Measurements from ENCODE around the gene ZNF853. TPM values are rescaled to one million over a fixed set of nuclear protein-coding genes. Genes with fewer than 3 reads are reported as not detected.

Gene ZNF853
- total RNA-seq, 2 experiments from 2014 or later = 0.63 to 1.3 TPM

- CTCF ChIA-PET = no interaction called here
Observed at GRCh38 chr7:6644728-6645127, 29.3 kb downstream of the ZNF853 start.

GRCh38 chr7:6646465-6646864 lies 31.1 kb downstream of the ZNF853 start:
- H3K27ac Mint-ChIP-seq = no peak overlapping the region
- H3K4me1 Mint-ChIP-seq = no peaks in the 10 kb centered on the region
- DNase-seq (no peak), ATAC-seq (no peak)
- H3K36me3 Mint-ChIP-seq = peaks cover 81% of the 10 kb centered on the region
- peaks cover 4% of the 10 kb centered on the region for H3K9me3 Mint-ChIP-seq (ENCODE audit: low read depth)
- H3K4me3 Mint-ChIP-seq = no peak overlapping the region
- H3K27me3 Mint-ChIP-seq = no peaks in the 10 kb centered on the region
- CTCF ChIA-PET = no interaction called here

More at GRCh38 chr7:6644728-6645127, 29.3 kb downstream of the ZNF853 start:
- Mint-ChIP-seq H3K4me1 (peaks cover 5% of the 10 kb centered on the region), H3K27ac (no peak overlapping the region), H3K9me3 (ENCODE audit: low read depth) (no peaks in the 10 kb centered on the region), H3K27me3 (no peaks in the 10 kb centered on the region), H3K4me3 (no peak overlapping the region), H3K36me3 (peaks cover 76% of the 10 kb centered on the region)
- DNase-seq (no peak), ATAC-seq (no peak)

GRCh38 chr7:6647080-6647479 lies 31.7 kb downstream of the ZNF853 start:
- CTCF ChIA-PET = no interaction called here
- H3K36me3 Mint-ChIP-seq = peaks cover 81% of the 10 kb centered on the region
- H3K4me3 Mint-ChIP-seq = no peak overlapping the region
- H3K9me3 Mint-ChIP-seq (ENCODE audit: low read depth) = peaks cover 4% of the 10 kb centered on the region
- H3K4me1 Mint-ChIP-seq = no peaks in the 10 kb centered on the region
- no peak for ATAC-seq
- DNase-seq = no peak
- H3K27ac Mint-ChIP-seq = no peak overlapping the region
- no peaks in the 10 kb centered on the region for H3K27me3 Mint-ChIP-seq

GRCh38 chr7:6647541-6647940 lies 32.1 kb downstream of the ZNF853 start:
- CTCF ChIA-PET = no interaction called here
- Mint-ChIP-seq H3K27ac (no peak overlapping the region), H3K36me3 (peaks cover 80% of the 10 kb centered on the region), H3K9me3 (ENCODE audit: low read depth) (peaks cover 4% of the 10 kb centered on the region), H3K27me3 (no peaks in the 10 kb centered on the region), H3K4me1 (no peaks in the 10 kb centered on the region), H3K4me3 (no peak overlapping the region)
- no peak for ATAC-seq
- no peak for DNase-seq

GRCh38 chr7:6648066-6648814 lies 32.8 kb downstream of the ZNF853 start:
- Mint-ChIP-seq H3K9me3 (ENCODE audit: low read depth) (peaks cover 4% of the 10 kb centered on the region), H3K27ac (no peak overlapping the region), H3K27me3 (no peaks in the 10 kb centered on the region), H3K4me3 (no peak overlapping the region), H3K36me3 (peaks cover 81% of the 10 kb centered on the region), H3K4me1 (no peaks in the 10 kb centered on the region)
- CTCF ChIA-PET = interaction anchor here (1.0 kb wide), 1 partner anchor 27 kb away, joined by 3 read pairs; no protein-coding TSS in a partner anchor
- DNase-seq = no peak
- no peak for ATAC-seq

- H3K4me3 Mint-ChIP-seq = no peak overlapping the region
- no peak for ATAC-seq
- H3K27ac Mint-ChIP-seq = no peak overlapping the region
- H3K9me3 Mint-ChIP-seq (ENCODE audit: low read depth) = peaks cover 4% of the 10 kb centered on the region
- no peak for DNase-seq
- peaks cover 76% of the 10 kb centered on the region for H3K36me3 Mint-ChIP-seq
- CTCF ChIA-PET = interaction anchor here (1.0 to 1.4 kb wide), 2 partner anchors 11 to 28 kb away, joined by 3 to 4 read pairs; no protein-coding TSS in a partner anchor
- H3K27me3 Mint-ChIP-seq = no peaks in the 10 kb centered on the region
- no peaks in the 10 kb centered on the region for H3K4me1 Mint-ChIP-seq
Observed at GRCh38 chr7:6648815-6649104, 33.4 kb downstream of the ZNF853 start.

- Mint-ChIP-seq H3K4me1 (no peaks in the 10 kb centered on the region), H3K36me3 (peaks cover 72% of the 10 kb centered on the region), H3K27ac (no peak overlapping the region), H3K9me3 (ENCODE audit: low read depth) (peaks cover 4% of the 10 kb centered on the region), H3K27me3 (no peaks in the 10 kb centered on the region), H3K4me3 (no peak overlapping the region)
- DNase-seq (no peak), ATAC-seq (no peak)
- CTCF ChIA-PET = interaction anchor here (1.0 to 1.4 kb wide), 2 partner anchors 11 to 29 kb away, joined by 3 to 4 read pairs; no protein-coding TSS in a partner anchor
Observed at GRCh38 chr7:6649241-6649961, 34.0 kb downstream of the ZNF853 start.

- ATAC-seq = no peak
- no peak overlapping the region for H3K27ac Mint-ChIP-seq
Observed at GRCh38 chr7:6650086-6650485, 34.7 kb downstream of the ZNF853 start.

GRCh38 chr7:6650521-6651011 lies 35.2 kb downstream of the ZNF853 start:
- ATAC-seq = no peak
- H3K4me3 Mint-ChIP-seq = no peak overlapping the region
- H3K36me3 Mint-ChIP-seq = peaks cover 74% of the 10 kb centered on the region
- no peak for DNase-seq
- no peaks in the 10 kb centered on the region for H3K4me1 Mint-ChIP-seq
- H3K27me3 Mint-ChIP-seq = no peaks in the 10 kb centered on the region
- no peak overlapping the region for H3K27ac Mint-ChIP-seq
- H3K9me3 Mint-ChIP-seq (ENCODE audit: low read depth) = peaks cover 4% of the 10 kb centered on the region
- CTCF ChIA-PET = no interaction called here

More at GRCh38 chr7:6650086-6650485, 34.7 kb downstream of the ZNF853 start:
- CTCF ChIA-PET = interaction anchor here (1.4 kb wide), 1 partner anchor 10 kb away, joined by 4 read pairs; no protein-coding TSS in a partner anchor
- no peak for DNase-seq
- H3K9me3 Mint-ChIP-seq (ENCODE audit: low read depth) = peaks cover 4% of the 10 kb centered on the region
- H3K4me3 Mint-ChIP-seq = no peak overlapping the region
- H3K27me3 Mint-ChIP-seq = no peaks in the 10 kb centered on the region
- peaks cover 71% of the 10 kb centered on the region for H3K36me3 Mint-ChIP-seq
- no peaks in the 10 kb centered on the region for H3K4me1 Mint-ChIP-seq

- CTCF ChIA-PET = no interaction called here
- Mint-ChIP-seq H3K4me1 (no peaks in the 10 kb centered on the region), H3K27me3 (no peaks in the 10 kb centered on the region), H3K9me3 (ENCODE audit: low read depth) (peaks cover 4% of the 10 kb centered on the region), H3K36me3 (peaks cover 66% of the 10 kb centered on the region), H3K27ac (no peak overlapping the region), H3K4me3 (no peak overlapping the region)
- no peak for DNase-seq
- ATAC-seq = no peak
Observed at GRCh38 chr7:6651851-6652445, 36.5 kb downstream of the ZNF853 start.

GRCh38 chr7:6652446-6653011 lies 37.1 kb downstream of the ZNF853 start:
- Mint-ChIP-seq H3K36me3 (peaks cover 61% of the 10 kb centered on the region), H3K27me3 (no peaks in the 10 kb centered on the region), H3K27ac (no peak overlapping the region), H3K4me1 (no peaks in the 10 kb centered on the region), H3K4me3 (no peak overlapping the region), H3K9me3 (ENCODE audit: low read depth) (peaks cover 4% of the 10 kb centered on the region)
- ATAC-seq (no peak), DNase-seq (no peak)
- CTCF ChIA-PET = no interaction called here

- H3K36me3 Mint-ChIP-seq = peaks cover 56% of the 10 kb centered on the region
- no peak overlapping the region for H3K4me3 Mint-ChIP-seq
- H3K9me3 Mint-ChIP-seq (ENCODE audit: low read depth) = peaks cover 4% of the 10 kb centered on the region
- no peak overlapping the region for H3K27ac Mint-ChIP-seq
- H3K27me3 Mint-ChIP-seq = no peaks in the 10 kb centered on the region
- DNase-seq (no peak), ATAC-seq (no peak)
- CTCF ChIA-PET = no interaction called here
- H3K4me1 Mint-ChIP-seq = no peaks in the 10 kb centered on the region
Observed at GRCh38 chr7:6653071-6654003, 37.9 kb downstream of the ZNF853 start.
